HepG2 (cell line): ENCODE measurements around the gene TGM6. TPM values are rescaled to one million over a fixed set of nuclear protein-coding genes. Genes with fewer than 3 reads are reported as not detected.

Experiments used
- MIXL1 ChIP-seq: IDR thresholded peaks from 2 replicates; pipeline ENCODE4 v1.6.1; 2016
- PHF8 ChIP-seq: sonication (generic); formaldehyde crosslinking; IDR thresholded peaks from 2 replicates; pipeline ENCODE4 v1.5.0; 2020; ENCODE audit warnings: missing genetic modification reagents
- PRPF4 ChIP-seq: fragments of 200-400 bp; formaldehyde crosslinking; IDR thresholded peaks from 2 replicates; pipeline ENCODE4 v1.6.1; 2016; ENCODE audit warnings: low read length, low read depth; ENCODE audit not compliant: poor library complexity, severe bottlenecking
- SALL2 ChIP-seq: sonication (generic); formaldehyde crosslinking; IDR thresholded peaks from 2 replicates; pipeline ENCODE4 v1.8.1; 2023; ENCODE audit warnings: mild to moderate bottlenecking, missing genetic modification reagents, inconsistent platforms
- ZNF550 ChIP-seq: sonication (generic); formaldehyde crosslinking; IDR thresholded peaks from 2 replicates; pipeline ENCODE4 v1.4.0; 2020; ENCODE audit warnings: mild to moderate bottlenecking, missing genetic modification reagents, borderline replicate concordance
- polyA plus RNA-seq, 8 experiments: library from polyadenylated mRNA; depleted of rRNA in 3 of 8; stranded (reverse) in 7 of 8; unstranded in 1 of 8; fragments of >200 nt; fragmentation: Illumina TruSeq in 4 of 8; extraction: Trizol in 4 of 8; gene quantifications; 2 replicates each; pipeline versions ENCODE4 v1.2.1 to v1.2.3, GENCODE V29; 2011 to 2016; ENCODE audit warnings: low read depth in 4 of 8, missing spikeins in 1 of 8, mixed read lengths in 1 of 8; ENCODE audit not compliant: insufficient read depth in 1 of 8
- total RNA-seq, 5 experiments: library from RNA; depleted of rRNA; stranded (reverse); fragments of >200 nt; fragmentation: Illumina TruSeq; extraction: Trizol; gene quantifications; 2 replicates each; pipeline ENCODE4 v1.2.3, GENCODE V29; 2016; ENCODE audit warnings: low read depth in 1 of 5
- TF ChIP-seq, protein P1 (sequence below): sonication (generic); formaldehyde crosslinking; IDR thresholded peaks from 2 replicates; pipeline ENCODE4 v1.5.1; 2020; ENCODE audit warnings: mild to moderate bottlenecking, missing genetic modification reagents
- TF ChIP-seq, protein P2 (sequence below): sonication (generic); formaldehyde crosslinking; IDR thresholded peaks from one replicate; pipeline ENCODE4 v1.5.1; 2020; ENCODE audit warnings: mild to moderate bottlenecking, missing genetic modification reagents; ENCODE audit errors: not compliant biosample characterization

Gene TGM6
- total and polyA plus RNA-seq, 2 of the 13 experiments (the other 11 are each of a cell fraction or from before 2014, with no cell fraction given), result not detected

DNA sequence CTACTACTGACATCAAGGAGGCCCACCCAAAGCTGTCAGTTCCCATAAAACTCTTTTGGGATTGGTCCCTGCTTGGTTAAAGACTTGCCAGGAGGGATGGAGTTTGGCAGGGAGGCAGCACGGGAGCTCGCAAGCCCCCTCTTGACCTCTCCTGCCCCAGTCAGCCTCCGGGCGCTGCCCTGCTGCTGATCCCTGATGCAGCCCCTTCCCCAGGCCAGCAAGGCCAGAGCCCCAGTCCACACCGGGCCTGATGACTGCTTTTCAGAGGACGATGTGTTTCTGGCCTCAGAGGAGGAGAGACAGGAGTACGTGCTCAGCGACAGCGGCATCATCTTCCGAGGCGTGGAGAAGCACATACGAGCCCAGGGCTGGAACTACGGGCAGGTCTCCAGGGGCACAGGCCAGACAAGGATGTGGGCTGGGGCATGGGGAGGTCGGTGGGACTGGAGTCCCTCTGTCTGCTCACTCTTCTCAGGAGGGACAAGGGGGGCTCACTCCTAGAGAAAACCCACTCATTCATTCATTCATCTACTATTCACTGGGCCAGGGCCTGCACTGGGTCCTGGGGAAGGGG, 15.6 kb downstream of the TGM6 start (continued):
- TF ChIP-seq, protein P1, sequence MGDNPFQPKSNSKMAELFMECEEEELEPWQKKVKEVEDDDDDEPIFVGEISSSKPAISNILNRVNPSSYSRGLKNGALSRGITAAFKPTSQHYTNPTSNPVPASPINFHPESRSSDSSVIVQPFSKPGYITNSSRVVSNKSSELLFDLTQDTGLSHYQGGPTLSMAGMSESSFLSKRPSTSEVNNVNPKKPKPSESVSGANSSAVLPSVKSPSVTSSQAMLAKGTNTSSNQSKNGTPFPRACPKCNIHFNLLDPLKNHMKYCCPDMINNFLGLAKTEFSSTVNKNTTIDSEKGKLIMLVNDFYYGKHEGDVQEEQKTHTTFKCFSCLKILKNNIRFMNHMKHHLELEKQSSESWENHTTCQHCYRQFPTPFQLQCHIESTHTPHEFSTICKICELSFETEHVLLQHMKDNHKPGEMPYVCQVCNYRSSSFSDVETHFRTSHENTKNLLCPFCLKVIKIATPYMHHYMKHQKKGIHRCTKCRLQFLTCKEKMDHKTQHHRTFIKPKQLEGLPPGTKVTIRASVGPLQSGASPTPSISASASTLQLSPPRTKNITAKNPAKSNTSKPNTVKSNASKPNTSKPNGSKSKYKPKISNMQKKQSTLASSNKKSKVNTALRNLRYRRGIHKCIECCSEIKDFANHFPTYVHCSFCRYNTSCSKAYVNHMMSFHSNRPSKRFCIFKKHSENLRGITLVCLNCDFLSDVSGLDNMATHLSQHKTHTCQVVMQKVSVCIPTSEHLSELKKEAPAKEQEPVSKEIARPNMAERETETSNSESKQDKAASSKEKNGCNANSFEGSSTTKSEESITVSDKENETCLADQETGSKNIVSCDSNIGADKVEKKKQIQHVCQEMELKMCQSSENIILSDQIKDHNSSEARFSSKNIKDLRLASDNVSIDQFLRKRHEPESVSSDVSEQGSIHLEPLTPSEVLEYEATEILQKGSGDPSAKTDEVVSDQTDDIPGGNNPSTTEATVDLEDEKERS (CRISPR knock-in tag), result no peak
- TF ChIP-seq MIXL1 (no peak), ZNF550 (CRISPR knock-in tag) (no peak), SALL2 (CRISPR knock-in tag) (no peak), PHF8 (CRISPR knock-in tag) (no peak), PRPF4 (no peak)
- TF ChIP-seq, protein P2, sequence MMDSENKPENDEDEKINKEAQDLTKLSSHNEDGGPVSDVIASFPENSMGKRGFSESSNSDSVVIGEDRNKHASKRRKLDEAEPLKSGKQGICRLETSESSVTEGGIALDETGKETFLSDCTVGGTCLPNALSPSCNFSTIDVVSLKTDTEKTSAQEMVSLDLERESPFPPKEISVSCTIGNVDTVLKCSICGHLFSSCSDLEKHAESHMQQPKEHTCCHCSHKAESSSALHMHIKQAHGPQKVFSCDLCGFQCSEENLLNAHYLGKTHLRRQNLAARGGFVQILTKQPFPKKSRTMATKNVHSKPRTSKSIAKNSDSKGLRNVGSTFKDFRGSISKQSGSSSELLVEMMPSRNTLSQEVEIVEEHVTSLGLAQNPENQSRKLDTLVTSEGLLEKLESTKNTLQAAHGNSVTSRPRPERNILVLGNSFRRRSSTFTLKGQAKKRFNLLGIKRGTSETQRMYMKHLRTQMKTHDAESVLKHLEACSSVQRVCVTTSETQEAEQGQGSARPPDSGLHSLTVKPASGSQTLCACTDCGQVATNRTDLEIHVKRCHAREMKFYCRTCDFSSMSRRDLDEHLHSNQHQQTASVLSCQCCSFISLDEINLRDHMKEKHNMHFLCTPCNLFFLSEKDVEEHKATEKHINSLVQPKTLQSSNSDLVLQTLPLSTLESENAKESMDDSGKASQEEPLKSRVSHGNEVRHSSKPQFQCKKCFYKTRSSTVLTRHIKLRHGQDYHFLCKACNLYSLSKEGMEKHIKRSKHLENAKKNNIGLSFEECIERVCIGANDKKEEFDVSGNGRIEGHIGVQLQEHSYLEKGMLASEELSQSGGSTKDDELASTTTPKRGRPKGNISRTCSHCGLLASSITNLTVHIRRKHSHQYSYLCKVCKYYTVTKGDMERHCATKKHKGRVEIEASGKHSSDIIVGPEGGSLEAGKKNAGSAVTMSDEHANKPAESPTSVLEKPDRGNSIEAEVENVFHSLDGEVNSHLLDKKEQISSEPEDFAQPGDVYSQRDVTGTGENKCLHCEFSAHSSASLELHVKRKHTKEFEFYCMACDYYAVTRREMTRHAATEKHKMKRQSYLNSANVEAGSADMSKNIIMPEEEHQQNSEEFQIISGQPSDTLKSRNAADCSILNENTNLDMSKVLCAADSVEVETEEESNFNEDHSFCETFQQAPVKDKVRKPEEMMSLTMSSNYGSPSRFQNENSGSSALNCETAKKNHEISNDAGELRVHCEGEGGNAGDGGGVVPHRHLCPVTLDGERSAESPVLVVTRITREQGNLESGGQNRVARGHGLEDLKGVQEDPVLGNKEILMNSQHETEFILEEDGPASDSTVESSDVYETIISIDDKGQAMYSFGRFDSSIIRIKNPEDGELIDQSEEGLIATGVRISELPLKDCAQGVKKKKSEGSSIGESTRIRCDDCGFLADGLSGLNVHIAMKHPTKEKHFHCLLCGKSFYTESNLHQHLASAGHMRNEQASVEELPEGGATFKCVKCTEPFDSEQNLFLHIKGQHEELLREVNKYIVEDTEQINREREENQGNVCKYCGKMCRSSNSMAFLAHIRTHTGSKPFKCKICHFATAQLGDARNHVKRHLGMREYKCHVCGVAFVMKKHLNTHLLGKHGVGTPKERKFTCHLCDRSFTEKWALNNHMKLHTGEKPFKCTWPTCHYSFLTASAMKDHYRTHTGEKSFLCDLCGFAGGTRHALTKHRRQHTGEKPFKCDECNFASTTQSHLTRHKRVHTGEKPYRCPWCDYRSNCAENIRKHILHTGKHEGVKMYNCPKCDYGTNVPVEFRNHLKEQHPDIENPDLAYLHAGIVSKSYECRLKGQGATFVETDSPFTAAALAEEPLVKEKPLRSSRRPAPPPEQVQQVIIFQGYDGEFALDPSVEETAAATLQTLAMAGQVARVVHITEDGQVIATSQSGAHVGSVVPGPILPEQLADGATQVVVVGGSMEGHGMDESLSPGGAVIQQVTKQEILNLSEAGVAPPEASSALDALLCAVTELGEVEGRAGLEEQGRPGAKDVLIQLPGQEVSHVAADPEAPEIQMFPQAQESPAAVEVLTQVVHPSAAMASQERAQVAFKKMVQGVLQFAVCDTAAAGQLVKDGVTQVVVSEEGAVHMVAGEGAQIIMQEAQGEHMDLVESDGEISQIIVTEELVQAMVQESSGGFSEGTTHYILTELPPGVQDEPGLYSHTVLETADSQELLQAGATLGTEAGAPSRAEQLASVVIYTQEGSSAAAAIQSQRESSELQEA (CRISPR knock-in tag), result no peak
